Immature natural killer cell (primary cell): ENCODE measurements around the gene MRPS2. TPM values are rescaled to one million over a fixed set of nuclear protein-coding genes. Genes with fewer than 3 reads are reported as not detected.

Source experiments
- DNase-seq, 3 donors: peaks; one replicate each; pipeline ENCODE4 v3.0.0; 2022; ENCODE audit warnings: mixed read lengths in 1 of 3
- H3K27ac Mint-ChIP-seq, 6 donors: one replicate each; pipeline ENCODE4 v1.8.0; 2020; ENCODE audit warnings: mixed read lengths in 6 of 6, mild to moderate bottlenecking in 5 of 6, inconsistent platforms in 4 of 6, moderate library complexity in 3 of 6
- H3K27me3 Mint-ChIP-seq, 3 donors: one replicate each; pipeline ENCODE4 v1.8.0; 2020 to 2021; ENCODE audit warnings: low read depth in 3 of 3, mild to moderate bottlenecking in 3 of 3, mixed read lengths in 3 of 3, moderate library complexity in 3 of 3, inconsistent platforms in 1 of 3
- H3K36me3 Mint-ChIP-seq, 3 donors: one replicate each; pipeline ENCODE4 v1.8.0; 2020; ENCODE audit warnings: mixed read lengths in 3 of 3, inconsistent platforms in 2 of 3, mild to moderate bottlenecking in 2 of 3
- H3K4me1 Mint-ChIP-seq, 2 donors: one replicate each; pipeline ENCODE4 v1.8.0; 2020; ENCODE audit warnings: inconsistent platforms in 2 of 2, mild to moderate bottlenecking in 2 of 2, mixed read lengths in 2 of 2, moderate library complexity in 1 of 2
- H3K4me3 Mint-ChIP-seq, 5 donors: one replicate each; pipeline ENCODE4 v1.8.0; 2020; ENCODE audit warnings: mild to moderate bottlenecking in 5 of 5, mixed read lengths in 5 of 5, inconsistent platforms in 3 of 5, moderate library complexity in 3 of 5
- H3K9me3 Mint-ChIP-seq, 6 donors: one replicate each; pipeline ENCODE4 v1.8.0; 2020; ENCODE audit warnings: mild to moderate bottlenecking in 6 of 6, mixed read lengths in 6 of 6, inconsistent platforms in 4 of 6, moderate library complexity in 3 of 6
- polyA plus RNA-seq, 3 donors: library from polyadenylated mRNA; unstranded; fragments of 300-500 nt; fragmentation: Illumina TruSeq; gene quantifications; one replicate each; pipeline ENCODE4 v1.2.3, GENCODE V29; 2021

Gene MRPS2
- polyA plus RNA-seq, 3 donors from 2014 or later, result 28.6 to 53.4 (median 32.9) TPM

DNA sequence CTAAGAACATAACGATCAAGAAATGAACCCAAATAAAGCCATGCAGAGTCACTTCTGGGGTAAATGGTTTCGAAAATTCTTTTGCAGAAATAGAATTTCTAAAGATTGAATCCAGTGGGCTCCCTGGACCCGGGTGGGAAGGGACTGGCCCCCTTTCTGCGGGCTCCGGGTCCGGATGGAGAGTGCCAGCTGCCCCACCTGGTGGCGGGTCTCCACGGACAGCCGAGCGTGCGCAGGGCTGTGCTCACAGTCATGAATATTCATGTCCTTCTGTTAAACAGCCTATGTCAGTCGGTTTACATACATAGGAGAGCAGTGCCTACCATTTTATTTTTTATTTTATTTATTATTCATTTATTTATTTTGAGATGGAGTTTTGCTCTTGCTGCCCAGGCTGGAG, 25.6 kb upstream of the MRPS2 start:
- no peak overlapping the region for H3K27ac Mint-ChIP-seq
- H3K9me3 Mint-ChIP-seq, result no peaks in the 10 kb centered on the region
- DNase-seq, result no peak
- H3K36me3 Mint-ChIP-seq, result no peaks in the 10 kb centered on the region
- H3K4me3 Mint-ChIP-seq, result no peak overlapping the region
- peaks cover 4 to 22% (median 6%) of the 10 kb centered on the region in 3 donors for H3K27me3 Mint-ChIP-seq
- H3K4me1 Mint-ChIP-seq, result peaks cover 6 to 11% of the 10 kb centered on the region in 2 donors

DNA sequence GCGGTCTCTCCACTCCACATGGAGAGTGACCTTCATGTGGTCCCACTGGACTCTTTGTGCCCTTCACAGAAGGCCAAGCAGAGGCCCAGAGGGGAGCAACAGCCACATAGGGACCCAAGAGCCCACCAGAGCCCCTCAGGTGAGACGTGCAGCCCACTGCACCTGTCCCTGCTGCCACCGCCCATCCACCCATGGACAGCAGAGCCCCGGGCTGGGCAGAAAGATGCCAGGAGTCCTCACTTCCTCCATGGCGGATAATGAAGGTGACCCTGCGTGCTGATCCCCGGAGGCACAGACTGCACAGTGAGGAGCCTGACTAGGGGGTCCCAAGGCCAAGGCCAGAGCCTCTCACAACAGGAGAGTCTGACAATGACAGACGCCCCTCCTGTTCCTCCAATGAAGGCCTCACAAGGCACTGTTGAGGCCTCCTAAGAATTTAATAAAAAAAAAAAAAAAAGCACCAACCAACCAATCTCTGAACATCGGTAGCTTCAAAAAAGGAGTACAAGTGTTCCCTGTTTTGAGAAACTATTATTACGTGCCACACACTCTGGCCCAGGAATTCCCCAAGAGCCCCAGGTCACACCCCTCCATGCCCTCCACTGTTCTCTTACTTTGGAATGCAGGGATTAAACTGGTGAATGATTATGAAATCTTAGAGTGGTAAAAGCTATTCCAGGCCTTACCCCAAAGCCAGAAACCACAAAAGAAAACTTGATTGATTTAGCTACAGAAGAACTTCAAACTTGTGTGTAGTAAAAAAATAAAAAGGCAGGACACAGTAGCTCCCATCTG, 23.7 kb upstream of the MRPS2 start:
- peaks cover 9 to 12% of the 10 kb centered on the region in 2 donors for H3K4me1 Mint-ChIP-seq
- peaks cover 4 to 18% (median 6%) of the 10 kb centered on the region in 3 donors for H3K27me3 Mint-ChIP-seq
- H3K27ac Mint-ChIP-seq, result no peak overlapping the region
- no peak overlapping the region for H3K4me3 Mint-ChIP-seq
- no peak for DNase-seq
- no peaks in the 10 kb centered on the region for H3K36me3 Mint-ChIP-seq
- no peaks in the 10 kb centered on the region for H3K9me3 Mint-ChIP-seq

DNA sequence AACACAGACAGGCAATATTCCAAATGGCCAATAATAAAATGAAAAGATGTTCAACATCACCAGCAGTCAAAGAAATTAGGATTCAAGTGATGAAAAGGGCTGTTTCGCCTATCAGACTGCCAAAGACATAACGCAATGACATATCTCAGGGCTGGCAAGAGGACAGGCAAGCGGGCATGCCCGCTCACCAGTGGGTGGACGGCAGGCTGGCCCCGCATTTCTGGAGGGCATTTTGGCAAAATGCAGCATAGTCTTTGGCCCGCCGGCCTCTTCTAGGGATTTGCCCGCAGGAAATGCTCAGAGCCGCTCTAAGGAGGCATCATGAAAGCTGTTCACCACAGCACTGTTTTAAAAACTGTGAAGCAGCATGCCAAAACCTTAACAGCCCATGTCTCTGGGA, 22.3 kb upstream of the MRPS2 start:
- peaks cover 4 to 28% (median 6%) of the 10 kb centered on the region in 3 donors for H3K27me3 Mint-ChIP-seq
- no peaks in the 10 kb centered on the region for H3K36me3 Mint-ChIP-seq
- peaks cover 9 to 17% of the 10 kb centered on the region in 2 donors for H3K4me1 Mint-ChIP-seq
- peak overlapping the region; percentile 85 to 94 (median 87) for H3K4me3 Mint-ChIP-seq
- no peaks in the 10 kb centered on the region for H3K9me3 Mint-ChIP-seq
- H3K27ac Mint-ChIP-seq, result peak overlapping the region in 3 of 6 donors; percentile 1 to 26 (median 12)
- DNase-seq, result no peak

DNA sequence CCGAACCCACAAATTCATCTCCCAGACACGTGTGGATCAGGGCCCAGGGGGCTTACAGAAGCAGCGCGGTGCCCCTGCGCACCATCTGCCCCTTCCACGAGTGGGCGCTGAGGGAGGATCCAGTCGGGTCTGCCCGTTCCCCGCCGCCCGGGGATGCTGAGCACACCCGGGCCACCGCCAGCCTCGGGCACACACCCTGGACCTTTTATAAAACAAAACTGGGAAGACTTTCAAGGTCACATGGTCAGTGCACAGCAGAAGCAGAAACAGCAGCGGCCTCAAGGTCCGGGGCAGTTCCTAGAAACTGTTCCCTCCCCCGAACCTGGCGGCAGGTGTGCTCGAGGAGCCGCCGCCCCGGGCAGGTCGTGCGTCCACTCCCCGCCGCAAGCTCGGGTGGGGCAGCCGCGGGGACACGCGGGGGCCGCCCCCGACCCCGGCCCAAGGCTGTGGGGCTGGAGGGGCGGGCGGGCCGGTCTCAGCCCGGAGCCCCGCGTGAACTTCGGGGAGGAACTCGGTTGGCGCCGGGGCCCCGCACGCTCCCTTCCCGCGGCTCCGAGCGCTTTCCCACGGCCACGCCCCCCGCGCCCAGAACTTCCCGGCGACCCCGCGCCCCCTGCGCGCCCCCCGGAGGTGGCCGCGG, 21.5 kb upstream of the MRPS2 start:
- no peaks in the 10 kb centered on the region for H3K9me3 Mint-ChIP-seq
- DNase-seq, result peak in 2 of 3 donors; percentile 2 to 11
- H3K27me3 Mint-ChIP-seq, result peaks cover 4 to 25% (median 5%) of the 10 kb centered on the region in 3 donors
- no peaks in the 10 kb centered on the region for H3K36me3 Mint-ChIP-seq
- peak overlapping the region; percentile 85 to 94 (median 87) for H3K4me3 Mint-ChIP-seq
- peak overlapping the region in 4 of 6 donors; percentile 26 to 67 (median 54) for H3K27ac Mint-ChIP-seq
- peaks cover 9 to 17% of the 10 kb centered on the region in 2 donors for H3K4me1 Mint-ChIP-seq

DNA sequence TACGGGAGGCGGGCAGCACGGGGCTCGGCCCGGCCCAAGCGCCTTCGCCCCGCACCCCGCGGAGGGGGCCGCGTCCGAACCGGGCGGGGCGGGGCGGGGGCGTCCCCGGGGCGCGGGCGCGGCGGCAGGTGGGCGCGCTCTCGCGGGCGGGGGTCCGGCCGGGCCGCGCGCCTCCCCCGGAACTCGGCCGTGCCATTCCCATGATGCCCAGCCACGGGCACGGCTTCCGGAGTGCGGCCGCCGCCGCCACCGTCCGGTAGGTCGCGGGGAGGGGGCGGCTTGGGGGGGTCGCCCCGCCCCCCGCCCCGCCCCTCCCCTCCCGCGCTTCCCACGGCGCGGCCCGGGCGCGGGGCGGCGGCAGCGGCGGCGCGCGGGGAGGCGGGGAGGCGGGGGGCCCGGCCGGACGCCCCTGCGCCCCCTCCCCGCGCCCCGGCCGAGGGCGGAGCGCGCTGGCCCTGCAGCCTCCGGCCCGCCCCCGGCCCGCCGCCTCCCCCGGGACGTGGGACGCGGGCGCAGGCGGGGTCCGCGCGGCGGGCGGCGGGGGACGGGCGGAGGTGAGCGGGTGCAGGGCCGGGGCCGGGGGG, 20.9 kb upstream of the MRPS2 start, which contains the start of gene PPP1R26:
Gene PPP1R26 (plus strand): TSS at position 314 of the 584 bp plus-strand sequence. CDS start 4,729 bp downstream, outside the sequence.
- Mint-ChIP-seq H3K36me3 (no peaks in the 10 kb centered on the region), H3K9me3 (no peaks in the 10 kb centered on the region), H3K4me1 (peaks cover 9 to 17% of the 10 kb centered on the region in 2 donors), H3K27ac (peak within 1 kb of the TSS in 4 of 6 donors; percentile 26 to 67 (median 54)), H3K4me3 (peak within 1 kb of the TSS; percentile 85 to 94 (median 87)), H3K27me3 (peaks cover 4 to 25% (median 5%) of the 10 kb centered on the region in 3 donors)
- DNase-seq, result no peak

DNA sequence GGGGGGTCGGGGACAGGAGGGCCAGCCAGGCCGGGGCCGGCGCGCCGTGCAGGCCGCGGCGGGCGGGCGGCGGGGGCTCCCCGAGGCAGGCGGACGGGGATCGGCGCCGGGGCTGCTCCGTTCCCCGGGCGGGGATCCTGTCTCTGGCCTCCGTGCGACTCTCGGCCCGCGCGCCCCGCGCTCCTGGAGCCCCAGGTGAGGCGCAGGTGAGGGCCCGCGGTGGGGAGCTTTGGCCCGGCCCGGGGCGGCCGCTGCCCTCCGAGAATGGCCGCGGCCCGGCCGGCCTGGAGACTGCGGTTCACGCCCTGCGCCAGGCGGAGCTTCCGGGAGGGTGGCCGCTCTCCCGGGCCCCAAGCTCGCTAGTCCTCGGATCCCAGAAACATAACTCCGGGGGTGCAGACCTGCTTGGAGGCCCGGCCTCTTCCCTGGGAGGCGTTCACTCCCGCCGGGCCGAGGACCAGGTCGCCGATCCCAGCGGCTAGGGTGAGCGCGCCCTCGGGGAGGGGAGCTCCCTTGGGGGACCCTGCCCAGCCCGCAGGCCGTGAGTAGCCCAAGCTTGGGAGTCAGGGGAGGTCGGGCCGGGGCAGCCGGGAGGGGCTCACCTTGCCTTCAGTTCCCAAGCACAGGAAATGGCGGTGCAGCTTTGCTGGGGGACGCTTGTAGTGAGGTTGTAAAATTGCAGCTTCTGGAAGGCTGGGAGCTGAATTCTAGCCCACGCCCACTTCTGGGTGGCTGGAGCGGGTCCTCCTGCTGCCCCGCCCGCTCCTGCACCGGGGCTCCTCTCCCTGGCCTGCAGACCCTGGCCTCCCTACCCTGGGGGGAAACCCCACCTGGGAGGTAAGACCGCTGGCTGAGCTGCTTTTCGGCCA, 20.2 kb upstream of the MRPS2 start:
- H3K4me3 Mint-ChIP-seq, result peak overlapping the region; percentile 57 to 79 (median 65)
- no peaks in the 10 kb centered on the region for H3K36me3 Mint-ChIP-seq
- no peak overlapping the region for H3K27ac Mint-ChIP-seq
- H3K4me1 Mint-ChIP-seq, result peaks cover 9 to 17% of the 10 kb centered on the region in 2 donors
- H3K9me3 Mint-ChIP-seq, result no peaks in the 10 kb centered on the region
- no peak for DNase-seq
- peaks cover 4 to 27% (median 5%) of the 10 kb centered on the region in 3 donors for H3K27me3 Mint-ChIP-seq

DNA sequence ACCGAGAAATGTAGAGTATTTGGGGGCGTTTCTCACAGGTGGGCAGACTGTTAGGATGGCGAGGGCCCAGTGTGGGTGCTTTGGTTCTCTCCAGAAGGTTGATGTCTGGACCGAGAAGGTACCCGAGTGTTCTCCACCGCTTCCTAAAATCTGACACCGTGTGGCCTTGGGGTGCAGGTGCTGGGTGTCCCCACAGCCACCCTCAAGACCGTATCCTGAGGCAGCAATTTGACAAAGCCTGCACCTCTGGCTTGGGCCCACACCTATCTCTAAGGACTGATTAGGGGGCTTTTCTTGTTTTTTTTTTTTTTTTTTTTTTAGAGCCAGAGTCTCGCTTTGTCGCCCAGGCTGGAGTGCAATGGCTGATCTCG, 19.6 kb upstream of the MRPS2 start:
- Mint-ChIP-seq H3K9me3 (no peaks in the 10 kb centered on the region), H3K27me3 (peaks cover 4 to 22% (median 6%) of the 10 kb centered on the region in 3 donors), H3K4me1 (peaks cover 9 to 17% of the 10 kb centered on the region in 2 donors), H3K27ac (no peak overlapping the region), H3K4me3 (peak overlapping the region; percentile 57 to 79 (median 65)), H3K36me3 (no peaks in the 10 kb centered on the region)
- no peak for DNase-seq

DNA sequence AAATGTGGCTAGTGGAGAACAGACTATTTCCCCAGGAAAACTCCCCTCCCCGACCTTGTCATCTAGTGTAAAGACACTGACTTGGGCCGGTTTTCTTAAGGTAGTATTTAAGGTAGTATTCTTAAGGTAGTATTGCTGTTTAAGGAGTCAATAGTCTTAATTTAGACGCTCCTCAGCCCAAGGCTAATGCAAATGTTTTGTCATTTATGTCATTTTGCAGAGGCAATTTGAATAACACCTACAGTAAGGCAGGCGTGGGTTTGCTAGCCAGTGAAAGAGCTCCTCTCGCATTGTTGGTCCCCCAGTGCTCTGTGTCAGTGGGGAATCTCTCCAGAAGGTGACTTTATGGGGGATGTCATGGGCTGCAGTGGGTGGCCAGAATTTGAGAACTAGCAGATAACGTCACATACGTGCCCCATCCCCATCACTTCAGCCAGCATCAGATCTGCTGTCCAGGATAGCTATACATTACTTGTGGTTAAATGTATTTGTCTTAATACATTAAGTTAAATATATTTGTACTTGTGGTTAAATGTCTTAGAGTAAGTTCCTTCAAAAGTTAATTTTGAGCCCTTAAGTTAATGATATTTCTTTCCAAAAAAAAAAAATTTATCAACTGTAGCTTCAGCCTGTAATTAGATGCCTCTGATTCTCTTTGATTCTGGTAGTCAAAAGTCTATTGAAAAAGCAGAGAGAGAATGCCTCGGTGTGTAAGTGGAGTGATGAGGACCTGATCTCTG, 18.3 kb upstream of the MRPS2 start:
- no peaks in the 10 kb centered on the region for H3K36me3 Mint-ChIP-seq
- no peak for DNase-seq
- peaks cover 4 to 22% (median 6%) of the 10 kb centered on the region in 3 donors for H3K27me3 Mint-ChIP-seq
- H3K4me1 Mint-ChIP-seq, result peaks cover 9 to 17% of the 10 kb centered on the region in 2 donors
- H3K9me3 Mint-ChIP-seq, result no peaks in the 10 kb centered on the region
- peak overlapping the region; percentile 23 to 79 (median 36) for H3K4me3 Mint-ChIP-seq
- H3K27ac Mint-ChIP-seq, result no peak overlapping the region

DNA sequence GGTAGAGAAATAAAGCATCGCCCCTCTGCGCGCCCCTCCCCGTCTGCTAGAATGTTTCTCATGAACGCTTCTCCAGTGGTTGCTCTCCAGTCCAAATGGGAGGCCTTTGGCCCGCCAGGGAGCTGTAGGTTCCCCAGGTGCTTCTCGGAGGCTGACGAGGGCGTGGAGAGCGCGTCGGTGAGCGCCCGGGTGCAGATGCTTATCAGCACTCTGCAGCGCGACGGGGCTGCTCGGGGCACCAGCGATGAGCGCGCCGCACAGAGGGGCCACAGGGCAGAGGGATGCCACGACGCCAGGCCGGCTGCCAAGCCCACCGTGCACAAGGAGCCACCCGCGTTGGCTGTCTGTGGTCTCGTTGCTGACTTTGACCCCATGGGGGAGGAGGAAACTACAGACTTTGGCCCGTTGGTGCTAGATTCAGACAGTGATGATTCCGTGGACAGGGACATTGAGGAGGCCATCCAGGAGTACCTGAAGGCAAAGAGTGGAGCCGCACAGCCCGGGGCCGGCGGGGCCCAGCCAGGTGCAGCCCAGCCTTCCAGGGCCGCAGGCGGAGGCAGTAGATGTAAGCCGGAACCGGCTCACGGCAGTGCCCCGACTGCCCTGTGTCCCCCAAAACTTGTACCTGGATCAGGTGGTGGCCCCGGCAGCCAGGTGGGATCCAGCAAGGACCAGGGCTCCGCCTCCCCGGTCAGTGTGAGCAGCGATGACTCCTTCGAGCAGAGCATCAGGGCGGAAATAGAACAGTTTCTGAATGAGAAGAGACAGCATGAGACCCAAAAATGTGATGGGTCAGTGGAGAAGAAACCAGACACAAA, 15.8 kb upstream of the MRPS2 start:
- Mint-ChIP-seq H3K9me3 (no peaks in the 10 kb centered on the region), H3K4me1 (peaks cover 3 to 6% of the 10 kb centered on the region in 2 donors), H3K27me3 (peaks cover 0 to 12% (median 2%) of the 10 kb centered on the region in 3 donors)

DNA sequence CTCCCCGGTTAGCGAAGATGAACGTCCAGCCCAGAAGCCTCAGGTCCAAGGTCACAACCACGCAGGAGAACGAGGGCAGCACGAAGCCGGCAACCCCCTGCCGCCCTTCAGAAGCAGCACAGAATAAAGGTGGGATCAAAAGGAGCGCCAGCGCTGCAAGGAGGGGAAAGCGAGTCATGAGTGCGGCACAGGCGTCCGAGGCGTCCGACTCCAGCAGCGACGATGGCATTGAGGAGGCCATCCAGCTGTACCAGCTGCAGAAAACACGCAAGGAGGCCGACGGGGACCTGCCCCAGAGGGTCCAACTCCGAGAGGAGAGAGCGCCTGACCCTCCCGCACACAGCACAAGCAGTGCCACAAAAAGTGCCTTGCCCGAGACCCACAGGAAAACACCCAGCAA, 15.1 kb upstream of the MRPS2 start:
- DNase-seq, result no peak
- no peaks in the 10 kb centered on the region for H3K36me3 Mint-ChIP-seq
- H3K27ac Mint-ChIP-seq, result no peak overlapping the region

More for the DNA sequence above, 15.8 kb upstream of the MRPS2 start:
- no peak overlapping the region for H3K4me3 Mint-ChIP-seq
- DNase-seq, result no peak
- H3K27ac Mint-ChIP-seq, result no peak overlapping the region
- no peaks in the 10 kb centered on the region for H3K36me3 Mint-ChIP-seq

DNA sequence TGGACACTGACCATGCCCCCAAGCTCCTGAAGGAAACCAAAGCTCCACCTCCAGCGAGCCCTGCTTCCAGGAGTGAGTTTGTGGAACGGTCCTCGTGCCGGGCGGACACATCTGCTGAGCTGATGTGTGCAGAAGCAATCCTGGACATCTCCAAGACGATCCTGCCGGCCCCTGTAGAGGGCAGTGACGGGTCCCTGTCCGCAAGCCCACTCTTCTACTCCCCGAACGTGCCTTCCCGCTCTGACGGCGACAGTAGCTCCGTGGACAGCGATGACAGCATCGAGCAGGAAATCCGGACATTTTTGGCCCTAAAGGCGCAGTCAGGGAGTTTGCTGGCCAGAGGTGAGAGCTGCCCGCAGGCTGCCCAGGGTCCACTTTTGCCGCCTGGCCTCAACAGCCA, 14.7 kb upstream of the MRPS2 start:
- Mint-ChIP-seq H3K4me3 (no peak overlapping the region), H3K36me3 (no peaks in the 10 kb centered on the region), H3K4me1 (peaks cover 2 to 6% of the 10 kb centered on the region in 2 donors), H3K27me3 (peaks cover 0 to 12% (median 2%) of the 10 kb centered on the region in 3 donors), H3K27ac (no peak overlapping the region), H3K9me3 (no peaks in the 10 kb centered on the region)
- DNase-seq, result no peak

More for the DNA sequence above, 15.1 kb upstream of the MRPS2 start:
- Mint-ChIP-seq H3K4me1 (peaks cover 3 to 6% of the 10 kb centered on the region in 2 donors), H3K4me3 (no peak overlapping the region), H3K9me3 (no peaks in the 10 kb centered on the region), H3K27me3 (peaks cover 0 to 12% (median 2%) of the 10 kb centered on the region in 3 donors)
